GM19193 (cell line): Measurements from ENCODE around the gene SUMO3.
A peak's percentile ranks its signal among the peaks of the same experiment; 100 is the strongest.

Source experiments
- POLR2A ChIP-seq: IDR thresholded peaks from 4 replicates; pipeline ENCODE4 v1.6.1; 2011; ENCODE audit not compliant: insufficient read depth, insufficient read length; ENCODE audit errors: extremely low read depth

SUMO3 gene

DNA sequence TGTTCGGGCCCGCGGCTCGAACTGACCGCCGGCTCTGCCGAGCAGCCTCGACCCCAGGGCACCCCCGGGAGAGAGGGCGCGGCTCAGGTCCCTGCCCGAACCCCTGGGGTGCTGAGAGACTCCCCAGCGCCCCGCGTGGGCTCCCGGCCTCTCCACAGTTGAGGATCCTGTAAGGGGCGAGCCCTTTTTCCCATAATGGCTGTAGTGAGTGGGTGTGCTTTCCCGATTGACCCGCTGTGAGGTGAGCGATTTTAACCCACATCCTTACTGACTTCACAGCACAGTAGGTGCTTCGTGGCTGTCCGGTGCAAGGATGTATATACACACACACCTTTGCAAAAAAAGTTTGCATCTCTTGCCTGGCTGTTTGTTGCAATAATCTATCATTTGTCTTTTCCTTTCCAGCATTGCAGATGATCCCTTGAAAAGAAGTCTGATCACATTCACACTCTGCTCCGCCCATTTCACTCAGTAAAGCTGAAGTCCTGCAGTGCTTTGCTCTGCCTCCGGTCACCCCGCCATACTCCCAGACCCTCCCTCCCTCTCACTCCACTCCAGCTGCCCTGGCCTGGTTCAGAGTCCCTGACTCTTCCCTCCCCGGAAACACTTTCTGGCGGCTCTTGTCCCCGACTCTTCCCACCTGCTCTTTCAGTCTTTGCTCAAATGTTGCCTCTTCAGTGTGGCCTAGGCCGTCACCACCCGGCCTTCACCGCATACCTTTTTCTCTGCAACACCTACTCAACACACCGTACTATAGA is 15.3 kb downstream of the SUMO3 start:
- TF ChIP-seq POLR2A = no peak

DNA sequence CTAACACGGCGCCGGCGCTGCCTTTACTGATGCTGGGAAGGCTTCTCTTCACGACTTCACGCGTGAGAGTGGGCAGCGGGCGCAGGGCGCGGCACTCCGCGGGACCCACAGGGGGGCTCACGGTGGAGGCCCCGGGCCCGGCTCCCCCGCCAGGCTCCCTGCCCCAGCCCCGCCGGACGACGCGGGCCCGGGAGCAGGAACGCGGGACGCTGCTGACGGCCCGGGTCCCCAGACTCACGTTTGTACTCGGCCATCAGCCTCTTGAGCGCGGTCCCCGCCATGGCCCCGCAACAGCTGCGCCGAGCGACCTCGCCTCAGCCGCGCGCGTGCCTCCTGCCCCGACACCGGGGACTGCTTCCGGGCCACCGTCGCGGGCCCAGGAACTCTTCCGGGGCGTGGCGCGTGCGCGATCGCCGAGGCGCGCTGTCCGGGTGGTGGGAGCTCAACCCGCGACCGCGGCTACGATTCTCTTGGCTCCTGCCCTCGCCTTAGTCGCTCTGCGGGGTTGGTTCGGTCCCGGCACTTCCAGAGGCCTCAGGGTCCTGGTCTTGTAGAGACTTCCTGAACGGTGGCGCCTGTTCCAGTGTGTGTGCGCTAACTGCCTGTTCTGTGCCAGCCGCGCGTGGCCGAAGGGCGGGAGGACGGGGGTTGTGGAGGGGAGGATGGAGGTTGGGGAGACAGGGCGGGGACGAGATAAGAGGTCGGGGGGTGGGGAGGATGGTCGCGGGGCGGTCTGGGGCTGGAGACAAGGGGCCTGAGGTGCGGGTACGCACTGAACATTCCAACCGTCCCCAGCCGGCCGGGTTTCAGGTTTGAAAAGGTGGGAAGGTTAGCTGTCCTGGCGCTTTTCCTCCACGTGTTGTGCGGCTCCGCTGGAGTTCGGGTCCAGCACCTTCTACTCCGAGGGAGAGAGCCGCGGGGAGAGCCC is 16.1 kb downstream of the SUMO3 start, which contains the start of gene UBE2G2:
TSS of gene UBE2G2 (minus strand) at position 353 of the 928 bp plus-strand sequence. CDS start at position 281, 72 bp downstream.
- TF ChIP-seq POLR2A = peak; percentile 92

GRCh38 chr21:44800971-44801467 is 16.8 kb downstream of the SUMO3 start:
- TF ChIP-seq POLR2A = no peak

DNA sequence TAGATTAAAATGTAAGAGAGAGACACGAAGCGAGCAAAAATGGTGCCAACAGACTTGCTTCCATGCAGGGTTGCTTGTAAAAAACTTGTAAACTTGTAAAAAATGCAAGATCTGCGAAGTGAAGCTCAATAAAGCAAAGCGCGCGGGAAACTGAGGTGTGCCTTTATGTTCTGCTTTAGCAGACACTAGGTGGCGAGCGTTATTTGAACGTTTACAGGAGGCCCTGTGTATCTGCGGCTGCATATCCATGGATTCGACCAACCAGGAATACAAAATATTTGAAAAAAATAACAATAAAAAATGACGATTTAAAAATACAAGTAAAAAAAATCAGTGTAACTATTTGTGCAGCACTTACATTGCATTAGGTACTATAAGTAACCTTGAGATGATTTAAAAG is 17.8 kb downstream of the SUMO3 start:
- TF ChIP-seq POLR2A = no peak

- no peak for TF ChIP-seq POLR2A
Observed at GRCh38 chr21:44799646-44800045, 18.2 kb downstream of the SUMO3 start.

DNA sequence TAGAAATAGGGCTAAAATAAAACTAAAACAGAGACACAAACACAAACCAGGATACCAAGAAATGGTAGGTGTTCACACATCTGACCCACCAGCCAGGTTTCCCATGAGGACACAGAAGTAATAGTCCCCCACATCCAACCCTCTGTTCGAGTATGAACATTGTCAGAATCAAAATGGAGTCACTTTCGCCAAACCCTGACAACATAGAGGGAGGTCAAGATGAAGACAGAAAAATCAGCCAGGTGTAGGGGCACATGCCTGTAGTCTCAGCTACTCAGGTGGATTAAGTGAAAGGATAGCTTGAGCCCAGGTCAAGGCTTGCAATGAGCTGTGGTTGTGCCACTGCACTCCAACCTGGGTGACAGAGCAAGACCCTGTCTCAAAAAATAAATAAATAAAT is 20.1 kb downstream of the SUMO3 start:
- no peak for TF ChIP-seq POLR2A

- no peak for TF ChIP-seq POLR2A
Observed at GRCh38 chr21:44795342-44795741, 22.5 kb downstream of the SUMO3 start.

GRCh38 chr21:44793592-44794374 is 24.1 kb downstream of the SUMO3 start:
- TF ChIP-seq POLR2A = no peak

GRCh38 chr21:44792702-44793591 is 24.9 kb downstream of the SUMO3 start:
- no peak for TF ChIP-seq POLR2A

GRCh38 chr21:44791993-44792392 is 25.9 kb downstream of the SUMO3 start:
- TF ChIP-seq POLR2A = no peak

DNA sequence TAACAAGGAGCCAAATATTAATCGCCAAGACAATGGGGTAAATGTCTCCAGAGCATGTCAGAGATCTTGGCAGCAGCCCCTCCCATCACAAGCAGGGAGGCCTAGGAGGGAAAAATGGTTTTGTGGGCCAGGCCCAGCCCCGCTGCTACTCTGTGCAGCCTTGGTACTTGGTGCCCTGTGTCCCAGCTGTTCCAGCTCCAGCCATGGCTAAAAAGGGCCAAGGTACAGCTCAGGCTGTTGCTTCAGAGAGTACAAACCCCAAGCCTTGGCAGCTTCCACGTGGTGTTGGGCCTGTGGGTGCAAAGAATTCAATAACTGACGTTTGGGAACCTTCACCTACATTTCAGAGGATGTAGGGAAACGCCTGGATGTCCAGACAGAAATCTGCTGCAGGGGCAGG is 26.6 kb downstream of the SUMO3 start:
- no peak for TF ChIP-seq POLR2A

DNA sequence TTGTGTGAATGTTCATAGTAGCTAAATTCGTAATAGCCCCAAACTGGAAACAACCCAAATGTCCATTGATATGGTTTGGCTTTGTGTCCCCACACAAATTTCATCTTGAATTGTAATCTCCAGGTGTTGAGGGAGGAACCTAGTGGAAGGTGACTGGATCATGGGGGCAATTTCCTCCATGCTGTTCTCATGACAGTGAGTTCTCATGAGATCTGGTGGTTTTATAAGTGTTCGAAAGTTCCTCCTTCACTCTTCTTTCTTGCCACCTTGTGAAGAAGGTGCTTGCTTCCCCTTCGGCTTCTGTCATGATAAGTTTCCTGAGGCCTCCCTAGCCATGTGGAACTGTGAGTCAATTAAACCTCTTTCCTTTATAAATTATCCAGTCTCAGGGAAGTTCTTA is 27.5 kb downstream of the SUMO3 start:
- no peak for TF ChIP-seq POLR2A

DNA sequence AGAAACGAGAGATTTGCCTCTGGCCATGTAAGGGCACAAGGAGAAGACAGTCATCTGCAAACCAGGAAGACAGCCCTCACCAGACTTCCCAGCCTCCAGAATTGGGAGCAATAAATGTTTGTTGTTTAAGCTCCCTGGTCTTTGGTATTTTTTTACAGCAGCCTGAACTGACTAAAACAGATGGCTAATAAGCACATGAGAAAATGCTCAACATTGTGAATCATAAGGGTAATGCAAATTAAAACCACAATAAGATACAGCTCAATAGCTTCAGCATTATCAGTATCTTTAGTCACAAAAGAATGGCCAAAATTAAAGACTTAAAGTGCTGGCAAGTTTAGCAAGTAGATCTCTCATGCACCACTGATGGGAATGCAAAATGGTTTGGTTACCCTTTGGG is 28.0 kb downstream of the SUMO3 start:
- no peak for TF ChIP-seq POLR2A
